ENCODE results near the gene FOXL3.
"Not testable (repeated sequence)": the region's sequence is repeated elsewhere in the genome, so short reads cannot be mapped to it uniquely, and the experiment has no call there.

The FOXL3 gene

GRCh38 chr7:289756-290553, at the start of gene FOXL3:
Gene FOXL3 (plus strand): TSS chr7:290170. CDS start chr7:290170, 0 bp downstream.
- no peak for DNase-seq

- no peak for DNase-seq
Observed at GRCh38 chr7:240887-241421, 49.0 kb upstream of the FOXL3 start.

GRCh38 chr7:241513-241912, 48.5 kb upstream of the FOXL3 start:
- no peak for DNase-seq

GRCh38 chr7:242826-243579, 47.0 kb upstream of the FOXL3 start:
- DNase-seq = not testable (repeated sequence)

- DNase-seq = not testable (repeated sequence)
Observed at GRCh38 chr7:243580-243978, 46.4 kb upstream of the FOXL3 start.

GRCh38 chr7:244974-245373, 45.0 kb upstream of the FOXL3 start:
- no peak for DNase-seq

GRCh38 chr7:245574-246295, 44.2 kb upstream of the FOXL3 start:
- DNase-seq = no peak

- DNase-seq = no peak
Observed at GRCh38 chr7:246451-246850, 43.5 kb upstream of the FOXL3 start.

GRCh38 chr7:247181-247580, 42.8 kb upstream of the FOXL3 start:
- DNase-seq = no peak

- DNase-seq = no peak
Observed at GRCh38 chr7:247636-248035, 42.3 kb upstream of the FOXL3 start.

- DNase-seq = no peak
Observed at GRCh38 chr7:248732-249435, 41.1 kb upstream of the FOXL3 start.

- DNase-seq = no peak
Observed at GRCh38 chr7:249989-250388, 40.0 kb upstream of the FOXL3 start.

GRCh38 chr7:250523-250922, 39.4 kb upstream of the FOXL3 start:
- DNase-seq = no peak

GRCh38 chr7:251005-251404, 39.0 kb upstream of the FOXL3 start:
- DNase-seq = no peak

GRCh38 chr7:251446-252175, 38.4 kb upstream of the FOXL3 start:
- no peak for DNase-seq

- no peak for DNase-seq
Observed at GRCh38 chr7:252216-252965, 37.6 kb upstream of the FOXL3 start.

- DNase-seq = no peak
Observed at GRCh38 chr7:252981-253380, 37.0 kb upstream of the FOXL3 start.

- DNase-seq = no peak
Observed at GRCh38 chr7:253581-254336, 36.2 kb upstream of the FOXL3 start.

GRCh38 chr7:254337-255037, 35.5 kb upstream of the FOXL3 start:
- no peak for DNase-seq

- no peak for DNase-seq
Observed at GRCh38 chr7:255038-255435, 34.9 kb upstream of the FOXL3 start.

Measured in NCI-H1417 (cell line).